Measurements from ENCODE around the gene ZNF491.
"Not testable (repeated sequence)": the region's sequence is repeated elsewhere in the genome, so short reads cannot be mapped to it uniquely, and the experiment has no call there.

The ZNF491 gene

GRCh38 chr19:11806354-11807098 lies 8.2 kb downstream of the ZNF491 start:
- no peak for DNase-seq (ENCODE audit: low spot score)

- DNase-seq (ENCODE audit: low spot score): no peak
Observed at GRCh38 chr19:11807099-11807380, 8.7 kb downstream of the ZNF491 start.

- DNase-seq (ENCODE audit: low spot score): no peak
Observed at GRCh38 chr19:11813703-11814028, 15.3 kb downstream of the ZNF491 start.

GRCh38 chr19:11814029-11814699 lies 15.8 kb downstream of the ZNF491 start, which contains the start of gene ZNF440:
TSS of gene ZNF440 (plus strand) at chr19:11814273. CDS start at chr19:11814448, 175 bp downstream.
- DNase-seq (ENCODE audit: low spot score): peak; percentile 98

- peak; percentile 17 for DNase-seq (ENCODE audit: low spot score)
Observed at GRCh38 chr19:11814700-11815035, 16.3 kb downstream of the ZNF491 start.

GRCh38 chr19:11821474-11822109 lies 23.3 kb downstream of the ZNF491 start:
- DNase-seq (ENCODE audit: low spot score): no peak

GRCh38 chr19:11828957-11829876 lies 30.9 kb downstream of the ZNF491 start:
- not testable (repeated sequence) for DNase-seq (ENCODE audit: low spot score)

GRCh38 chr19:11832253-11832912 lies 34.1 kb downstream of the ZNF491 start:
- no peak for DNase-seq (ENCODE audit: low spot score)

- DNase-seq (ENCODE audit: low spot score): no peak
Observed at GRCh38 chr19:11833541-11833940, 35.2 kb downstream of the ZNF491 start.

GRCh38 chr19:11835626-11836066 lies 37.3 kb downstream of the ZNF491 start:
- not testable (repeated sequence) for DNase-seq (ENCODE audit: low spot score)

- no peak for DNase-seq (ENCODE audit: low spot score)
Observed at GRCh38 chr19:11843722-11844121, 45.4 kb downstream of the ZNF491 start.

GRCh38 chr19:11847615-11848014 lies 49.3 kb downstream of the ZNF491 start:
- DNase-seq (ENCODE audit: low spot score): peak; percentile 14

- DNase-seq (ENCODE audit: low spot score): no peak
Observed at GRCh38 chr19:11848200-11848593, 49.9 kb downstream of the ZNF491 start.

GRCh38 chr19:11848594-11849469 lies 50.5 kb downstream of the ZNF491 start, which contains the start of gene ZNF439:
TSS of gene ZNF439 (plus strand) at chr19:11848726. CDS start at chr19:11848868, 142 bp downstream.
- peak; percentile 83 for DNase-seq (ENCODE audit: low spot score)

GRCh38 chr19:11850289-11850688 lies 52.0 kb downstream of the ZNF491 start:
- not testable (repeated sequence) for DNase-seq (ENCODE audit: low spot score)

GRCh38 chr19:11853358-11853757 lies 55.0 kb downstream of the ZNF491 start:
- DNase-seq (ENCODE audit: low spot score): no peak

- DNase-seq (ENCODE audit: low spot score): no peak
Observed at GRCh38 chr19:11856596-11857250, 58.4 kb downstream of the ZNF491 start.

All from iPS-NIHi11 (cell line).